Measurements from ENCODE around the gene CHST6.
"Not testable (repeated sequence)": the region's sequence is repeated elsewhere in the genome, so short reads cannot be mapped to it uniquely, and the experiment has no call there.

- TF ChIP-seq CTCF, POLR2AphosphoS5, POLR2A (IDR thresholded peaks at IDR 0.05): not testable (repeated sequence)
These were observed 68.7 kb downstream of the CHST6 start for GRCh38 chr16:75426524-75426923.

Measured in breast epithelium (tissue), 3 donors.